Hypothalamus (tissue), 51 donors: ENCODE measurements around the gene KCNH1.

Experiments
- DNase-seq, 51 donors: peaks; one replicate each; lab custom pipeline; 2025; lab: John Stamatoyannopoulos, UW

Gene KCNH1

GRCh38 chr1:210935905-210936304 is 198.0 kb downstream of the KCNH1 start:
- DNase-seq, result no peak

GRCh38 chr1:210932104-210932503 is 201.8 kb downstream of the KCNH1 start:
- DNase-seq, result no peak

GRCh38 chr1:210922666-210923065 is 211.3 kb downstream of the KCNH1 start:
- peak in 1 of 51 donors; percentile 25 for DNase-seq

- DNase-seq, result no peak
These were observed 212.9 kb downstream of the KCNH1 start for GRCh38 chr1:210920716-210921694.

GRCh38 chr1:210920258-210920657 is 213.7 kb downstream of the KCNH1 start:
- DNase-seq, result no peak

- no peak for DNase-seq
These were observed 215.1 kb downstream of the KCNH1 start for GRCh38 chr1:210918893-210919292.

- peak in 1 of 51 donors; percentile 33 for DNase-seq
These were observed 216.3 kb downstream of the KCNH1 start for GRCh38 chr1:210917560-210918169.

- DNase-seq, result no peak
These were observed 217.4 kb downstream of the KCNH1 start for GRCh38 chr1:210916548-210916947.

GRCh38 chr1:210915890-210916507 is 217.9 kb downstream of the KCNH1 start:
- no peak for DNase-seq

- DNase-seq, result no peak
These were observed 221.2 kb downstream of the KCNH1 start for GRCh38 chr1:210912752-210913151.

- DNase-seq, result no peak
These were observed 223.8 kb downstream of the KCNH1 start for GRCh38 chr1:210910020-210910575.

GRCh38 chr1:210908791-210909190 is 225.2 kb downstream of the KCNH1 start:
- peak in 2 of 51 donors; percentile 6 for DNase-seq

- peak in 2 of 51 donors; percentile 5 to 59 for DNase-seq
These were observed 225.7 kb downstream of the KCNH1 start for GRCh38 chr1:210908257-210908656.

GRCh38 chr1:210907251-210907805 is 226.6 kb downstream of the KCNH1 start:
- DNase-seq, result peak in 1 of 51 donors; percentile 1

- DNase-seq, result no peak
These were observed 227.9 kb downstream of the KCNH1 start for GRCh38 chr1:210905944-210906453.

GRCh38 chr1:210905365-210905904 is 228.5 kb downstream of the KCNH1 start:
- DNase-seq, result no peak

- no peak for DNase-seq
These were observed 231.8 kb downstream of the KCNH1 start for GRCh38 chr1:210901981-210902770.

- no peak for DNase-seq
These were observed 233.1 kb downstream of the KCNH1 start for GRCh38 chr1:210900820-210901219.

- DNase-seq, result no peak
These were observed 233.9 kb downstream of the KCNH1 start for GRCh38 chr1:210900079-210900478.
